AML-193 (cell line): ENCODE data around the gene PLCE1.

Source experiments
- DNase-seq, 2 experiments: peaks; one replicate each; lab custom pipeline; 2025; lab: John Stamatoyannopoulos, UW

Gene PLCE1

DNA sequence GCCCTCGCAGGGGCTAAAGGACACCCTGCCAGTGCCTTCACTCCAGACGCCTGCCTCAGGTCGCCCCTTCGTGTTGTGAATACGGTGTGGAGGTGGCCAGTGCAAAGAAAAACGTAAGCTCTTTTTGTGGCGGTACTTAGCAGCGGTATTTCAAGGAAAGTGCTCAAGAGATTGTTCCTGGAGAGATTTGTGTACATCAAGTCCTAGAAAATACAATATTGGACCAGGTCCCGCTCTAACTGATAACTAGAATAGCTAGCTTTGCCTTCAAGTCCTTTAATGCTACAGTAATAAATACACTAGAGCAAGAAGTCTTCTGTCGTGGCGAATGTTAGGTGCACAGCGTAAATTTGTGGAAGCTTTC, 689 bp downstream of the PLCE1 start:
- no peak for DNase-seq

DNA sequence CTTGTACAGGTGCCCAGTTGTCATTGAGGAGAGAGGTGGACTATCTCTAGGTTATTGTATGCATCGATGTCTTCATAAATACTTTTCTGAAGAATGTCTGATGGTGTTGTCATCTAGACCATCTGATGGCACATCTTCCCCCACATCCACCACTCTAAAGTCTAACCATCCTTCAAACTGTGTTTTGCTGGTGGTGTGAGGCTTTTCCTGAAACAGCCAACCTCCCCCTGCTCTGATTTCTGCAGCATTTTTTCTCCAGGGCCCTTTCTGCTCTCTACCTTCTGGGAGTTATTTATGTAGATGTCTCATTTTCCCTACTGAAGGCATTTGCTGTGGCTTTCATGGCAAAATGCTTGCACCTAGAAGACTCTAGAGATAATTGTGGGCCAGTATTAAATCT, 1.5 kb downstream of the PLCE1 start:
- no peak for DNase-seq

DNA sequence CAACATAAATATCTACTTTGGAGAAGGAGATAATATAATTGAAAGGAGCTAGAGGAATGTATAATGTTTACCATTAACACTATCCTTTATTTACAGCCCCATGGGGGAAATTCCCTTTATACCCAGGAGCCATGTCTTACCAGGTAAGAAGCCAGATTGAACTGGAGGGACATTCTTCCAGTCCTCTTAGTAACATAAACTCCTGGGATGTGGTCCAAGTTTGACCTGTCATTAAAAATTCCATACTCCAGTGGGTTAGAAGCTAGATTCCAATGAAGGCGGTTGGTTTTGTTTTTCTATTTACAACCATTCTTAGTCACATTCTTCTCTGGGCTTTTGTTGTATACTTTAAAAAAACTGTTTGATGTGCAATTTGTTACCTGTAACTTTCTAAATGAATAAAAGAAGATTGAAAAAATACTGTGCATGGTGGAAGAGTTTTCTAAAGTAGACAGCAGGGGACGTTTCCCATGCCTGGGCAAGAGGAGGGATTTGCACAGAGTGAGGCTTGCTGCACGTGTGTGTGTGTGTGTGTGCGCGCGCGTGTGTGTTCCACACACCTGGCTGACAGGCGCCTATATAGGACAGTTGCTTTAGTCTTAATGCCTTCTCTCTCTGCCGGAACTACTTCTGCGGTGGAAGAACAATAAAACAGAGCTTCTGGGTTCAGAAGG, 2.0 kb downstream of the PLCE1 start:
- no peak for DNase-seq

DNA sequence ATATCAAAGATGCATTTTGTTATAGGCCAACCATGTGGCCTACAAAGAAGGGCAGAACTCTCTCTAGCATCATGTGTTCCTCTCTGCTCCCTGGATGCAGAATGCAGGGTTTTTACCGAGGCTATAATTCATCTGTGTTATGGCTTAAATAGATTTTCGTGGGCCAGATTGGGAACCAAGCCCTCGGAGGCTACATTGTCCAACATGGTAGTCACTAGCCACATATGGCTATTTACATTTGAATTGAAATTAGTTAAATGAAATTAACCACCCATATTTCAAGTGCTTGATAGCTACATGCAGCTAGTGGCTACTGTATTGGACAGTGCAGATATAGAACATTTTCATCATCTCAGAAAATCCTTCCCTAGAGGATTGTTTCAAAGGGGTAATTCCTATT, 2.8 kb downstream of the PLCE1 start:
- no peak for DNase-seq

- no peak for DNase-seq
These were observed 3.8 kb downstream of the PLCE1 start for GRCh38 chr10:93997546-93997945.

DNA sequence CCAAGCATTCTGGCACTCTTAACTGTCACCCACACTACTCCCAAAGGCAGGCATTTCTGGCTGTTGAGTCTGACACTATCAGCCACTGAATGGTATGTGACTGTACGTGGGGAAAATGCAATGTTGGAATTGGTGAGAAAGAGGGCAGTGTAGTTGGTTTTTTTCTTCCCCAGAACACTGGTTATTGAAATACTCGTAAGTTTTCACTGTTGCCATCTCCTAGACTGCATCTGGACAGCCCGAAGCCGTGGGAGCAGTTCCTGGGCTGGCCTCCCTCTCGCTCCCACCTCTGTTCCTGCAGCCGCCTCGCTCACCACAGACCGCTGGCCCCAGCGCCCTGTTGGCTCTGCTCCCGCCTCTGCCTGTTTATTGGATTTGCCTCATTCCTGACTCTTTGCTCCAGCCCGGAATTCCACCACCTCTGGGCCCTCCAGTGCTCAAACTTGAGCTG, 5.7 kb downstream of the PLCE1 start:
- no peak for DNase-seq

DNA sequence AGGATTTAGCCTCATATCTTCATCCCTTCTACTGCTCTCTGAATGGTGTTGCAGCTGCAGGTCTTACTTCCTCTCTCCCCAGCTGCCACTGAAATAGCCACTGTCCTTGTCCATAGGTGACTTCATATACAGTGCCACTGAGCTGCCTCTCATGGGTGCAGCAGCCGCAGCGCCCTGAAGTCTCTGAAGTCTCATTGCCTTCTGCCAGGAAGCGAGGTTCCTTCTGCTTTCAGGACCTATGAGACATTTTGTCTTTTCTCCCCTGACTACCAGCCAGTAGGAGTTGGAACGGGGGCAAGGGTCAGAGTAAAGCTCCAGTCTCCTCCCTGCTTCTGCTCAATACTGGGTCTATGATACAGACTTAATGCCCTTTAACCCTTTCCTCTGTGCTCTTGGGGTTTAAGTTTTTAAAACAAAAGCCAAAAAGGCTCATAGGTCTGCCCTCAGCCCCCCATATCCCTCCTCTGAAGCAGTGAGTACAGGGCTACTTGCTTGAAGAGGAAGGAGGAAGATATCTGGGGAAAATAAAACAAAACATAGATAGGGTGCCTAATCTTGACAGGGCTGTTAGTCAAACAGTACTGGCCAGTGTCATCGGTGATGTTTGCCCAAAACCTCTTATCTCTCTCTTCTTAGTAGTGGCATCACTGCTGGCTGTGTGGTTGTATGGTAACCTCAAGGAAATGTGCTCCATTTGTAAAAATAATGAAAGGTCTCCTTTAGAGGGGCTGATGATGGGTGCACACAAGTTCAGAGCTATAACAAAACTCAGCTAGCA, 7.1 kb downstream of the PLCE1 start:
- no peak for DNase-seq

GRCh38 chr10:94001416-94001810, 7.7 kb downstream of the PLCE1 start:
- no peak for DNase-seq

- no peak for DNase-seq
These were observed 8.4 kb downstream of the PLCE1 start for GRCh38 chr10:94002156-94002555.

DNA sequence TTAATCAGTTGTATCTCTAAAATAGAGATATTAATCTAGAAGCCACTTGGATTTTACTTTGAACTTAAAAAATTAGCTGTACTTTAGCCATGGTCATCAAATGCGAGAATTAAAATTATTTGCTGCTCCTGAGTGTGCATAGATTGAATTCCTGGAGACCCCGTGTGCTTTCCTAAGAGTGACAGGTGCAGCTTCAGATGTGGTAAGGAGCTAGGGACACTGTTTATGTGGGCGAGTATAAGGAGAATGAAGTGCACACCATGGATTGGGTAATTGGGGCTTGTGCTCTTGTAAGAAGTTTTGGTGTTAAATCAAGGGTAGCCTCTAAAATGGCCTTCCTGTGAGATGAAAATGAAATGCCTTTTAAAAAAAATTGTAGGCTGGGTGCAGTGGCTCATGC, 9.8 kb downstream of the PLCE1 start:
- no peak for DNase-seq

DNA sequence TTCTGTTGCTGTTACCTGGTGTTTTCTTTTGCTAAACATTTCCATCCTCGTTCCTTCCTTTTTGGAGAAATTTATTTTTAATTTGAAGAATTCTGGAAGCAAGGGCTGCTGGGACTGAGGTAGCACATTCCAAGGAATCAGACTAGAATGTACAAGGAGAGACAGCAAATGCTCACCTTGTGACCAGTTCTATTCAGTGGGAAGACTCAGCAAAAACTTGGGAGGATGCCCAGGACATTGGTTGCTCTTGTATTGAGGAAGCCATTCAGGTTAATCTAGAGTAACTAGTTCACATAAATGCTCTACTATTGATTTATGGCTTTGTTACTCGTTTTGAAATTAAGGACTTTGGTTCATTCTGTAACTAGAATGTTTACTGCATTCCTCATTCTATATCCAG, 11.3 kb downstream of the PLCE1 start:
- no peak for DNase-seq

DNA sequence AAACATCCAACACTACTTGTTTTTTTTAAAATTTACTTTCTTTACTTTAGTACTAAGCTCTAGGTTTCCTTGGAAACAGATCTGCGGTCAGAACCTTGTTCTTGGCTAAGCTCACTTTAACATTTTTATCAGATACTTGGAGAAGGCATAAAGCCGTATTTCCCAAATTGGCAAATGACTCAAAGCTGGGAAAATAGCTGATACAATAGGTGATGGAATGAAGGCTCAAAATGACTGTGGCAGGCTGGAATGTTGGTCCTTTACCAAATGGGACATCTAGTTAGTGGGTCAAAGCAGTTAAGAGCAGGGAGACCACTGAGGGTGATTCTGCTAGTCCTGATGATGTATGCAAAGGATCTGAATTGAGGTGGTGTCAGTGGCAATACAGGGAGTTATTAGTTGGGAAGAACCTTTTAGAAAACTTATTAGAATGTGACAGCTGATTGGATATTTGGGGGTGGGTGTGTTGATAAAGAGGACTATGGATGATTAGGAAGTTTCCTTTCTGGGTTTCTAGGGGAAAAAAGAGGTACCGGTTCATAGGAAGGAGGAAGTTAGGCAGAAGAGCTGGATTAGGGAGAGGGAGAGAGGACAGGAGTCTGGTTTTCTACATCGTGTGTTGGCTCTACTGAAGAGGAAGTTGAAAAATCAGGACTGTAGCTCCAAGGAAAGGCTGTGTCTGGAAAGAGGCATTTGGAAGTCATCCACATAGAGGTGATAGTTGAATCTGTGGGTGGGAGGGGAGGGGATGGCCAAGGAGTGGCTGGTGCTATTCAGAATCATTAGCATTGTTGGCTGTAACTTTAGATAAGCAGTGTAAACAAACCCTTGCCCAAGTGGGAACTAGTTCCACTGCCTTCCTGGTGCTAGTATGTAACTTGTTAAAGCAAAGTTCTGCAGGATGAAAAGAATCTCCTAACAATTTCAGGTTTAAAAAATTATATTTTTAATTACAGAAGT, 13.1 kb downstream of the PLCE1 start:
- DNase-seq = no peak

DNA sequence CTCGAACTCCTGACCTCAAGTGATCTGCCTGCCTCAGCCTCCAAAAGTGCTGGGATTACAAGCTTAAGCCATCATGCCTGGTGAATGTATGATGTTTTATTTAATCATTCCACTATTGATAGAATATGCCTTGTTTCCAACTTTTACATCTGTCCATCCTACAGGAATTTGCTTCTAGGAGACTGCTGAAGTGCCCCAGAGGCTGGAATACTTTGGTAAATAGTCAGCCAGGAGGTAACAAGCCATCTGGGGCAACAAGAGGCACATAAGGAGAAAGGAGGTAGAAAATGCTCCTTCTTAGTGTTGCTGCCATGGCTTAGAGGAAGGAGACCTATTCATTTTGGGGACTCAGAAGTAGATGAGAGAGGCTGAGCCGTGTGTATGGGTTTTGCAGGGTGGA, 14.8 kb downstream of the PLCE1 start:
- DNase-seq = no peak

DNA sequence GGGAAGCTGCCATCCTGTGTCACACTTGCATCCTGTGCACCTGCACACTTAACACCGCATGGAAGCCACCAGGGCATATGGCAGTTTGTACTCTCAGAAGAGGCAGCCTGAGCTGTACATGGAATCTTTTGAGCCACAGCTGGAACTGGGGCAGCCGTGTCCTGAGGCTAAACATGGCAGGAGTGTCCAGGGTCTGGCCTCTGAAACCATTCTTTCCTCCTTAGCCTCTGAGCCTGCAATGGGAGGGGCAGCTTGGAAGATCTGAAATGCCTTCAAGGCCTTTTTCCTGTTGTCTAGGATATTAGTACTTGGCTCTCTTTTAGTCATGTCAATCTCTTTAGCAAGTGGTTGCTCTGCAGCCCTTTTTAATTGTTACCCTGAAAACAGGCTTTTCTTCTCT, 16.4 kb downstream of the PLCE1 start:
- DNase-seq = no peak

- DNase-seq = no peak
These were observed 17.2 kb downstream of the PLCE1 start for GRCh38 chr10:94010886-94011285.

- DNase-seq = no peak
These were observed 17.6 kb downstream of the PLCE1 start for GRCh38 chr10:94011296-94011695.

- no peak for DNase-seq
These were observed 19.1 kb downstream of the PLCE1 start for GRCh38 chr10:94012834-94013233.

GRCh38 chr10:94013331-94013760, 19.6 kb downstream of the PLCE1 start:
- DNase-seq = no peak

DNA sequence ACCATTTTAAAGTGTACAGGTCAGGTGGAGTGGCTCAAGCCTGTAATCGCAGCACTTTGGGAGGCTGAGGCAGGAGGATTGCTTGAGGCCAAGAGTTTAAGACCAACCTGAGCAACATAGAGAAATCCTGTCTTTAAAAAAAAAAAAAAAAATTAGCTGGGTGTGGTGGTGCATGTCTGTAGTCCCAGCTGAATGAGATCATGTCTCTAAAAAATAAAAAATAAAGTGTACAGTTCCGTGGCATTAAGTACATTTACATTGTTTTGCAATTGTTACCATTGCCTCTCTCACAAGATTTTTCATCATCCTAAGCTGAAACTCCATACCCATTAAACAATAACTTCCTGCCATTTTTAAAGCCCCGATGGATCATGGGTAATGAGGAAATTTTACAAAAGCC, 20.6 kb downstream of the PLCE1 start:
- no peak for DNase-seq

DNA sequence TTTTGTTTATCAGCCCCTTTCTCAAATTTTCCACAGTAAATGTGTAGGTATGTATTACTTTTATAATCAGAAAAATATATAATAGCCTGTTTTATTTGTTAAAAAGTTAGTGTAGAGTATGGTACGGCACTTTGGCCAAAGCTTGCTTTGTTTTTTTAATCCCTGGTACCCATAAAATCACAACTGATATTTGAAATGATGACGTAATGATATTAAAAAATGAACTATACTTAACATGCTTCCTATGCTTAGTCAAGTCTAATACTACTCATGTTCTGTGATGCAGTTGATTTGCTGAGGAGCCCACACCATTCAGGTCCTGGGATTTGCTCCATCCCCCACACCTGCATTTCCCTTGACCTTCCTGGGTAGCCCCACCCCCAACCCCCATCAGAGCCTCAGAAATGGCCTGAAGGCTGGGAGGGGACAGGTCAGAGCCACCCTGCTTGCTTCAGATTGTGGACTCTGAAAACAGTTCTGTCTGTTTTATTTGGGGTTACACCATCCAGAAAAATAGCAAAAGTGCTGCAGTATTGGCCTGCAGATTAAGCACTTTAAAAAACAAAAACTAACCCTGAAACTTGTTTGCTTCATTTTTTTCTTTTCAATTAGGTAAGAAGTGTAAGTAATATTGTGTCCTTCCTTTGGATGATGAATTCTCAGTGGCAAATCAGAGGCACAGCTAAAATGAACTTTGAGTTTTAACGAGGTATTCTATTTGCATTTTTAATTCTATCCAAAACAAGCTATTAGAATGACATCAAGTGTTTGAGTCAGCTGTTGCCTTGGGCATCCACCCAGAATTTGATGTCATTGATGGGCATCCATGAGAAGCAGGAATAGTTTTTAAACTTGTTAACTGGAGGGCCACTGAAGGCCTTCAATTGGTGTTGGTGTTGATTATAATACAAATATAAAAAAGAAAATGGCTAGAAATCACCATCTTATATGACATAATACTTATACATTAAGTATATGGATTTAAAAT, 23.3 kb downstream of the PLCE1 start:
- DNase-seq = no peak

DNA sequence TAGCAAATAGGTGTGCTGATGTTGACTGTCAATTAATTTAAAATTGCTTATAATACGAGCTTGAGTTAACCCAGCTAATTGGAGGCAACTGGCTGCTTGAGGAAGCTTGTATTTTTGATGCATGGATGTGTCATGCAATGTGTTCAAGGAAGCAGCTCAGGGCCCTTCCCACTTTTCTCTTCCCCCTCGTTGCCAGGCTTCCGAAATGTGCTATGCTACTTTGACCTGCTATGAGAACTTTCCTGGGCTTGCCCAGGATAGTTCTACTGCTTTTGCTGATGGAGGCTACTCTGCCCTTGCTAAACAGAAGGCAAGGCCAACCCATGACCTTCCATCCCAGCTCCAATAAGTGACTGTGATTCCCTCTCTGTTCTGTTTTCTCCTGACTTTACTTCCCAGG, 24.4 kb downstream of the PLCE1 start:
- DNase-seq = no peak
